ENCODE measurements around the gene NUDT7.

- TF ChIP-seq, protein P1, sequence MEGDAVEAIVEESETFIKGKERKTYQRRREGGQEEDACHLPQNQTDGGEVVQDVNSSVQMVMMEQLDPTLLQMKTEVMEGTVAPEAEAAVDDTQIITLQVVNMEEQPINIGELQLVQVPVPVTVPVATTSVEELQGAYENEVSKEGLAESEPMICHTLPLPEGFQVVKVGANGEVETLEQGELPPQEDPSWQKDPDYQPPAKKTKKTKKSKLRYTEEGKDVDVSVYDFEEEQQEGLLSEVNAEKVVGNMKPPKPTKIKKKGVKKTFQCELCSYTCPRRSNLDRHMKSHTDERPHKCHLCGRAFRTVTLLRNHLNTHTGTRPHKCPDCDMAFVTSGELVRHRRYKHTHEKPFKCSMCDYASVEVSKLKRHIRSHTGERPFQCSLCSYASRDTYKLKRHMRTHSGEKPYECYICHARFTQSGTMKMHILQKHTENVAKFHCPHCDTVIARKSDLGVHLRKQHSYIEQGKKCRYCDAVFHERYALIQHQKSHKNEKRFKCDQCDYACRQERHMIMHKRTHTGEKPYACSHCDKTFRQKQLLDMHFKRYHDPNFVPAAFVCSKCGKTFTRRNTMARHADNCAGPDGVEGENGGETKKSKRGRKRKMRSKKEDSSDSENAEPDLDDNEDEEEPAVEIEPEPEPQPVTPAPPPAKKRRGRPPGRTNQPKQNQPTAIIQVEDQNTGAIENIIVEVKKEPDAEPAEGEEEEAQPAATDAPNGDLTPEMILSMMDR (IDR thresholded peaks at IDR 0.05; ENCODE audit: low read depth, low read length, missing input control): no peak
- TF ChIP-seq TAF1 (conservative IDR thresholded peaks at IDR 0.05) (no peak), RXRA (IDR thresholded peaks at IDR 0.05) (peak in 1 of 2 donors; percentile 9), EGR1 (IDR thresholded peaks at IDR 0.05; ENCODE audit: low read depth in 2 of 2) (no peak), MAX (IDR thresholded peaks at IDR 0.05) (no peak), RAD21 (IDR thresholded peaks at IDR 0.05) (no peak), FOXA1 (IDR thresholded peaks at IDR 0.05) (no peak), JUND (IDR thresholded peaks at IDR 0.05) (no peak), YY1 (IDR thresholded peaks at IDR 0.05) (no peak)
- TF ChIP-seq, protein P2, sequence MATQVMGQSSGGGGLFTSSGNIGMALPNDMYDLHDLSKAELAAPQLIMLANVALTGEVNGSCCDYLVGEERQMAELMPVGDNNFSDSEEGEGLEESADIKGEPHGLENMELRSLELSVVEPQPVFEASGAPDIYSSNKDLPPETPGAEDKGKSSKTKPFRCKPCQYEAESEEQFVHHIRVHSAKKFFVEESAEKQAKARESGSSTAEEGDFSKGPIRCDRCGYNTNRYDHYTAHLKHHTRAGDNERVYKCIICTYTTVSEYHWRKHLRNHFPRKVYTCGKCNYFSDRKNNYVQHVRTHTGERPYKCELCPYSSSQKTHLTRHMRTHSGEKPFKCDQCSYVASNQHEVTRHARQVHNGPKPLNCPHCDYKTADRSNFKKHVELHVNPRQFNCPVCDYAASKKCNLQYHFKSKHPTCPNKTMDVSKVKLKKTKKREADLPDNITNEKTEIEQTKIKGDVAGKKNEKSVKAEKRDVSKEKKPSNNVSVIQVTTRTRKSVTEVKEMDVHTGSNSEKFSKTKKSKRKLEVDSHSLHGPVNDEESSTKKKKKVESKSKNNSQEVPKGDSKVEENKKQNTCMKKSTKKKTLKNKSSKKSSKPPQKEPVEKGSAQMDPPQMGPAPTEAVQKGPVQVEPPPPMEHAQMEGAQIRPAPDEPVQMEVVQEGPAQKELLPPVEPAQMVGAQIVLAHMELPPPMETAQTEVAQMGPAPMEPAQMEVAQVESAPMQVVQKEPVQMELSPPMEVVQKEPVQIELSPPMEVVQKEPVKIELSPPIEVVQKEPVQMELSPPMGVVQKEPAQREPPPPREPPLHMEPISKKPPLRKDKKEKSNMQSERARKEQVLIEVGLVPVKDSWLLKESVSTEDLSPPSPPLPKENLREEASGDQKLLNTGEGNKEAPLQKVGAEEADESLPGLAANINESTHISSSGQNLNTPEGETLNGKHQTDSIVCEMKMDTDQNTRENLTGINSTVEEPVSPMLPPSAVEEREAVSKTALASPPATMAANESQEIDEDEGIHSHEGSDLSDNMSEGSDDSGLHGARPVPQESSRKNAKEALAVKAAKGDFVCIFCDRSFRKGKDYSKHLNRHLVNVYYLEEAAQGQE (IDR thresholded peaks at IDR 0.05): no peak
- TF ChIP-seq, protein P3, sequence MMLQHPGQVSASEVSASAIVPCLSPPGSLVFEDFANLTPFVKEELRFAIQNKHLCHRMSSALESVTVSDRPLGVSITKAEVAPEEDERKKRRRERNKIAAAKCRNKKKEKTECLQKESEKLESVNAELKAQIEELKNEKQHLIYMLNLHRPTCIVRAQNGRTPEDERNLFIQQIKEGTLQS (IDR thresholded peaks at IDR 0.05): no peak
These were observed 21.8 kb downstream of the NUDT7 start for GRCh38 chr16:77744141-77744540.
